ENCODE results near the gene TAOK3. TPM values are rescaled to one million over a fixed set of nuclear protein-coding genes. Genes with fewer than 3 reads are reported as not detected.

TAOK3 gene
- total RNA-seq, 2 donors from 2014 or later = 39.5 to 50.5 TPM

- no peak overlapping the region for H3K27ac ChIP-seq
- no peak for DNase-seq
- H3K9me3 ChIP-seq = no peaks in the 10 kb centered on the region
- no peak overlapping the region for H3K4me3 ChIP-seq
- peaks cover 8% of the 10 kb centered on the region for H3K36me3 ChIP-seq
- intact Hi-C loops (cut with DNase I) = no loop called here
- no peaks in the 10 kb centered on the region for H3K4me1 ChIP-seq
- H3K27me3 ChIP-seq = no peaks in the 10 kb centered on the region
- no peak overlapping the region for H3K9ac ChIP-seq (ENCODE audit: low read depth in 2 of 2, low read length in 2 of 2)
- TF ChIP-seq CTCF (IDR thresholded peaks at IDR 0.05) = no peak
Observed at GRCh38 chr12:118185602-118186397, 186.9 kb downstream of the TAOK3 start.

- no peak overlapping the region for H3K27ac ChIP-seq
- no peak overlapping the region for H3K9ac ChIP-seq (ENCODE audit: low read depth in 2 of 2, low read length in 2 of 2)
Observed at GRCh38 chr12:118183711-118184110, 189.0 kb downstream of the TAOK3 start.

GRCh38 chr12:118183155-118183554 is 189.6 kb downstream of the TAOK3 start:
- intact Hi-C loops (cut with DNase I) = loop anchor here (2.0 kb wide), 1 partner anchor 194 kb away; the partner anchor contains the start of gene SUDS3
- H3K27ac ChIP-seq = no peak overlapping the region
- H3K9ac ChIP-seq (ENCODE audit: low read depth in 2 of 2, low read length in 2 of 2) = no peak overlapping the region
- peaks cover 8% of the 10 kb centered on the region for H3K36me3 ChIP-seq
- no peak for DNase-seq
- no peaks in the 10 kb centered on the region for H3K9me3 ChIP-seq
- no peak for TF ChIP-seq CTCF (IDR thresholded peaks at IDR 0.05)
- H3K4me1 ChIP-seq = no peaks in the 10 kb centered on the region
- no peak overlapping the region for H3K4me3 ChIP-seq
- H3K27me3 ChIP-seq = no peaks in the 10 kb centered on the region

More at GRCh38 chr12:118183711-118184110, 189.0 kb downstream of the TAOK3 start:
- DNase-seq = no peak
- Histone ChIP-seq H3K4me3 (no peak overlapping the region), H3K4me1 (no peaks in the 10 kb centered on the region), H3K36me3 (peaks cover 8% of the 10 kb centered on the region), H3K27me3 (no peaks in the 10 kb centered on the region), H3K9me3 (no peaks in the 10 kb centered on the region)
- intact Hi-C loops (cut with DNase I) = loop anchor here (2.0 kb wide), 1 partner anchor 193 kb away; the partner anchor contains the start of gene SUDS3
- no peak for TF ChIP-seq CTCF (IDR thresholded peaks at IDR 0.05)

- no peak for DNase-seq
- TF ChIP-seq CTCF (IDR thresholded peaks at IDR 0.05) = no peak
- Histone ChIP-seq H3K9me3 (no peaks in the 10 kb centered on the region), H3K27me3 (no peaks in the 10 kb centered on the region), H3K27ac (no peak overlapping the region), H3K4me3 (no peak overlapping the region), H3K4me1 (no peaks in the 10 kb centered on the region), H3K36me3 (peaks cover 1% of the 10 kb centered on the region), H3K9ac (ENCODE audit: low read depth in 2 of 2, low read length in 2 of 2) (no peak overlapping the region)
- intact Hi-C loops (cut with DNase I) = no loop called here
Observed at GRCh38 chr12:118175823-118176447, 196.8 kb downstream of the TAOK3 start.

- Histone ChIP-seq H3K9me3 (no peaks in the 10 kb centered on the region), H3K9ac (ENCODE audit: low read depth in 2 of 2, low read length in 2 of 2) (no peak overlapping the region), H3K4me3 (no peak overlapping the region), H3K4me1 (no peaks in the 10 kb centered on the region), H3K27ac (no peak overlapping the region), H3K36me3 (no peaks in the 10 kb centered on the region), H3K27me3 (no peaks in the 10 kb centered on the region)
- TF ChIP-seq CTCF (IDR thresholded peaks at IDR 0.05) = no peak
- no peak for DNase-seq
- intact Hi-C loops (cut with DNase I) = no loop called here
Observed at GRCh38 chr12:118166946-118167345, 205.8 kb downstream of the TAOK3 start.

Measured in colonic mucosa (tissue), 4 donors.